ENCODE results near the gene CD1E.
"Not testable (repeated sequence)": the region's sequence is repeated elsewhere in the genome, so short reads cannot be mapped to it uniquely, and the experiment has no call there.

The CD1E gene

DNA sequence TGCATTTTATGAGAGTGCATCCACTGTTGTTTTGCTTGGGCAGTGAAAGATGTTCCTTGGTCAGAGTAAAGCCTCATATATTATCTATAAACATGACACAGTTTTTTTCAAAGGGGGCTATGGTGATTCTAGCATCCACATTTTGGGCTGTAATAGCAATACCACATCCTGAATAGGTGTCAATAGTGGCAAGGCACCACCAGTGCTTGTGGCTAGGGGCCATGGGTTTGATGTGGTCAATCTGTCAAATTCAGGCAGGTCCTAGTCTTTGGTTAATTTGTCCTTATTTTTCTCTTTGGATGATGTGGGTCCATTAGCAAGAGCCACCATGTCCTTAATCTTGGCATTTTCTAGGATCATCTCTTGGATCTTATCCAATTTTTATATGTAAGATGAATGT is 13.1 kb downstream of the CD1E start:
- DNase-seq (ENCODE audit: insufficient read length) (no peak), FAIRE-seq (no peak)
- TF ChIP-seq POLR2A (IDR thresholded peaks at IDR 0.05; ENCODE audit: low read depth, low read length): no peak
- no peak for TF ChIP-seq POLR2AphosphoS5 (IDR thresholded peaks at IDR 0.05; ENCODE audit: low read depth, low read length)
- TF ChIP-seq TAF1 (IDR thresholded peaks at IDR 0.05; ENCODE audit: borderline replicate concordance, low read depth, low read length): no peak

DNA sequence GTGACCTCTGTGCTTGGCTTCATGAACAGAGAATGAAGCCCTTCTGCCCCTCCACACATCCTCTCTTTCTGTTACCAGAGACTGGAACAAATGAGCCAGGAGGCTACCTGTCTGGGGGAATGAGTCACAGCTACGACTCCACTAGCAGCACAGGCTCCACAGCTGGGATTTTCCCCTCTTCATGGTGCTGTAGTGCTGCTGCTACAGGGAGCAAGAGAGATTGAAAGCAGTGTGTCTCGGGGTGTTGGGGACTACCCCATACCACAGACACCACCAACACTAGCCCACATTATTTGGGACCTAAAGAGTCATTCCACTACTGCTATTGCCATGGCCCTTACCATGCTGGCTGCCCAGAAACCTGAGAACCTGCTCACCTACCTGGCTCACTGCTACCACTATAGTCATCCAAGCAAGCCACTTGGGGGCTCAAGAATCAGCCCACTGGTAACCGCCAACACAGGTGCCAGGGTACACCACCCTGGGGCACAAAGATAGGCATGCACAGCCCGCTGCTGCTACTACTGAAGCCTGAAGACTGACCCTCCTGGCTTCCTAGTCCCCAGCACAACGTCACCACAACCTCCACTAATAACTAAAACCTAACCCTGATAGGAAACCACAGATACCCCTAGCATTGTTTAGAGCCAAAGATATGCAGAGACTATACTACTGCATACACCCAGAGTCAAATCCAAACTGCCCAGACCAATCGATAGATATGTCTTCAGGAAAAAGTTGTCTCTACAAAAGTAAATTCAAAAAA is 17.7 kb downstream of the CD1E start:
- DNase-seq (ENCODE audit: insufficient read length): no peak
- FAIRE-seq: peak; percentile 64
- TF ChIP-seq TAF1 (IDR thresholded peaks at IDR 0.05; ENCODE audit: borderline replicate concordance, low read depth, low read length) (no peak), POLR2A (IDR thresholded peaks at IDR 0.05; ENCODE audit: low read depth, low read length) (no peak), POLR2AphosphoS5 (IDR thresholded peaks at IDR 0.05; ENCODE audit: low read depth, low read length) (no peak)

DNA sequence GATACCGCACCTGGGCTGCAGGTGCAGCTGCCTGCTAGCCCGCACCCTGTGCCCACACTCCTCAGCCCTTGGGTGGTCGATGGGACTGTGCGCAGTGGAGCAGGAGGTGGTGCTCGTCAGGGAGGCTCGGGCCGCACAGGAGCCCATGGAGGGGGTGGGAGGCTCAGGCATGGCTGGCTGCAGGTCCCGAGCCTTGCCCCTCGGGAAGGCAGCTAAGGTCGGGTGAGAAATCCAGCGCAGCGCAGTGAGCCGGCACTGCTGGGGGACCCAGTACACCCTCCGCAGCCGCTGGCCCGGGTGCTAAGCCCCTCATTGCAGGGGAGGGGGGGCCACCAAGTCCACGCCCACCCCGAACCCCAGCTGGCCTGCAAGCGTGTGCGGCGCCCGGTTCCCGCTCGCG is 20.4 kb downstream of the CD1E start:
- not testable (repeated sequence) for FAIRE-seq; DNase-seq (ENCODE audit: insufficient read length)

DNA sequence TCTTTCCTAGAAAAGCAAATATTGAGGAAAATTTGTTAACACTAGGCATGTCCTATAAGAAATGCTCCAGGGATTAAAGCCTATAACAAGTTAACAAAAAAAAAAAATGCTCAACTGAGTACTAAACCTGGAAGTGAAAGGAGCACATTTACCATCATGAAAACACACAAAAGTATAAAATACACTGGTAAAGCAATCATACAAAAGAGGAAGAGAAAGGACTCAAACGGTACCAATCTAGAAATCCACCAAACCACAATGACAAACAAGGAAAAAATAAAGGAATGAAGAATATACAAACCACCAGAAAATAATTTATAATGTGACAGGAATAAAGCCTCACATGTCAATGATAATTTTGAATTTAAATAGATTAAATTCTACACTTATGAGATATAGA is 21.2 kb downstream of the CD1E start:
- TF ChIP-seq POLR2AphosphoS5 (IDR thresholded peaks at IDR 0.05; ENCODE audit: low read depth, low read length) (no peak), TAF1 (IDR thresholded peaks at IDR 0.05; ENCODE audit: borderline replicate concordance, low read depth, low read length) (no peak), POLR2A (IDR thresholded peaks at IDR 0.05; ENCODE audit: low read depth, low read length) (no peak)
- DNase-seq (ENCODE audit: insufficient read length) (no peak), FAIRE-seq (no peak)

DNA sequence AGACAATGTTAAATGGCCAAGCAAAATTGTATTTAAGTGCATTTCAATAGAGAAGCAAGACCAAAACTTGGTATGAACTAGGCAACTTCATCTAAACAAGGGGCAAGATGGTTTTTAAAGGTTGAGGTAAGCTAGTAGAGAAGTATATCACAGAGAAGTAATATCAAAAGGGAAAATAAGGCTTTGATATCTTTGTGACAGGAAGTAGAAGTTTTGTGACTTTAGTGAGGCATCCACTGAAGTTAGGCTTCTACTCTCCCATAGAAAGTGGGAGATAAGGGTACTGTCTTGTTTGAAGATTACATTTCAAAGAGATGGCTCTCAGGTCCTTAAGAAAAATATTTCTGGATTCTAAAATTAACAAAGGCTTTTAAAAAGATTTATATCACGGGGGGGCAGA is 36.6 kb downstream of the CD1E start:
- TF ChIP-seq POLR2A (IDR thresholded peaks at IDR 0.05; ENCODE audit: low read depth, low read length) (no peak), POLR2AphosphoS5 (IDR thresholded peaks at IDR 0.05; ENCODE audit: low read depth, low read length) (no peak), TAF1 (IDR thresholded peaks at IDR 0.05; ENCODE audit: borderline replicate concordance, low read depth, low read length) (no peak)
- DNase-seq (ENCODE audit: insufficient read length) (no peak), FAIRE-seq (no peak)

DNA sequence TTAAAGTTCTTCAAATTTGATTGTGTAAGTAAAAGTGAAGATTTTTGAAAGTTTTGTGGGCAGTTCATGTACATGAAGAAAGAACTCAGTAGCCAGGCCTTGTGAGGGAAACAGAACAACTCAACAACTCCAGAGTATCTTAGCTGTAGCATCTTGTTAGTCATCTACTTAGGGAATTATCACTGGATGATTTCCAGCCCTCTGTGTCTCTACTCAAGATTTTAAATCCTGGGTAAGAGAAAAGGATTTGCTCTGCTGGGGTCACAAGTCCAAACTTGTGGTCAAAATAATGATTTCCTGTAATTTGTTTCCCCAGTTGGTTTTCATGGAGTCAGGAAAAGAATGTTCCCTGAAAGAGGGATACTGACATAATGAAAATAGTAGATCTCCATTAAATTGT is 37.4 kb downstream of the CD1E start:
- no peak for DNase-seq (ENCODE audit: insufficient read length)
- TF ChIP-seq POLR2AphosphoS5 (IDR thresholded peaks at IDR 0.05; ENCODE audit: low read depth, low read length) (no peak), TAF1 (IDR thresholded peaks at IDR 0.05; ENCODE audit: borderline replicate concordance, low read depth, low read length) (no peak), POLR2A (IDR thresholded peaks at IDR 0.05; ENCODE audit: low read depth, low read length) (no peak)
- no peak for FAIRE-seq

DNA sequence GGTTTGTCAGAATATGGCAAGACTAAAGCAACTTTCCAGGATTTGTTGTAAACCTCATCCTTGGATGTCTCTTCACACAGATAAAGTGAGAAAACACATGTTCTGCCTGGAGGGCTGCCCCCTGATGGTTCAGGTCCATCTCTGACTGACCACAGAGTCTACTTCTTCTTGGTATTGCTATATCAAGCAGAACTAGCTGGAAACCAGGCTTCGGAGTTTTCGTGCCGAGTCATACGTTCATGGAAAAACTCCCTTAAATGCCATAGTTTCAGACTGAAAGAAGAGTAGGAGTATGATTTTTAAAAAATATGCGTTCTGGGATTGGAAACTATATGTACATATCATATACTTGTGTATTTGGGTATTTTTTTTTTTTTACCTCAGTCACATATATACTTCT is 39.8 kb downstream of the CD1E start:
- FAIRE-seq (no peak), DNase-seq (ENCODE audit: insufficient read length) (no peak)
- no peak for TF ChIP-seq POLR2AphosphoS5 (IDR thresholded peaks at IDR 0.05; ENCODE audit: low read depth, low read length)
- no peak for TF ChIP-seq TAF1 (IDR thresholded peaks at IDR 0.05; ENCODE audit: borderline replicate concordance, low read depth, low read length)
- no peak for TF ChIP-seq POLR2A (IDR thresholded peaks at IDR 0.05; ENCODE audit: low read depth, low read length)

DNA sequence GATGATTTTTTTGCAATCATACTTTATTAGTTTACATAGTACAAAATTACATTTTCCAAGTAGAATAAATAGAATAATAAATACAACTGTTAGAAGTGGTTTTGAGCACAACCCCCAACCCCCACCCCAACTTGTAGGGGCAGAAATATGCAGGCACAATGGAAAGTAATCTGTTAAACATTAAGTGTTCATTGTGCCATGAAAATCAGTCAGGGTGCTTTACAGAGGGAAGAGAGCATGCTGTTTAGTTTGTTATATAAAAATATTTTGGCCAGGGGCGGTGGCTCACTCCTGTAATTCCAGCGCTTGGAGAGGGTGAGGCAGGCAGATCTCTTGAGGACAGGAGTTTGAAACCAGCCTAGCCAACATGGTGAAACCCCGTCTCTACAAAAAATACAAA is 43.0 kb downstream of the CD1E start:
- DNase-seq (ENCODE audit: insufficient read length): no peak
- TF ChIP-seq TAF1 (IDR thresholded peaks at IDR 0.05; ENCODE audit: borderline replicate concordance, low read depth, low read length): no peak
- TF ChIP-seq POLR2A (IDR thresholded peaks at IDR 0.05; ENCODE audit: low read depth, low read length): no peak
- no peak for TF ChIP-seq POLR2AphosphoS5 (IDR thresholded peaks at IDR 0.05; ENCODE audit: low read depth, low read length)
- FAIRE-seq: no peak

DNA sequence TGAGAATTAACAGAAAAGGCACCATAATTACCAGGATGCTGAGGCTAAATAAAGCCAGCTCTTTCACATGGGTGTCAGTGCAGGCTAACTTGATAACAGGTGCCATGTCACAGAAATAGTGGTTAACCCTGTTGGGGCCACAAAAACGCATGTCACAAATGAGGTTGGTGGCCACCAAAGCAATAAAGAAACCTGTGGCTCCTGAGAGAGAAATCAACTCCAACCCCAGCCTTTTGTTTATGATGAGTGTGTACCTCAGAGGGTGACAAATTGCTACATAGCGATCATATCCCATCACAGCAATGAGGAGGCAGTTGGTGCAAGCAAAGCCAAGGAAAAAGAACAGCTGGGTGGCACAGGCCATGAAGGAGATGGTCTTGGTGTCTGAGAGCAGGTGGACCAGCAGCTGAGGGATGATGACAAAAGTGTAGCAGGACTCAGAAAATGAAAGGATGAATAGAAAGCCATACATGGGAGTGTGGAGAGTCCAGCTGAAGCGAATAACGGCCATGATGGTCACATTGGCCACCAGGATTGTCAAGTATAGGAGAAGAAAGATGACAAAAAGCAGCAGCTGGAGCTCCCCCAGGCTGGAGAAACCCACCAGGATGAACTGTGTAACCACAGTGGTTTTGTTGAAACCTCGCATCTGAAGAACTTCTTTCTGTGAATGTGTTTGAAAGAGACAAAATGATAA is 45.3 kb downstream of the CD1E start, which contains the start of gene OR10T2:
OR10T2 (minus strand) TSS at position 649 of the 697 bp plus-strand sequence; CDS start at position 649, 0 bp downstream.
- FAIRE-seq: no peak
- TF ChIP-seq POLR2A (IDR thresholded peaks at IDR 0.05; ENCODE audit: low read depth, low read length) (no peak), TAF1 (IDR thresholded peaks at IDR 0.05; ENCODE audit: borderline replicate concordance, low read depth, low read length) (no peak), POLR2AphosphoS5 (IDR thresholded peaks at IDR 0.05; ENCODE audit: low read depth, low read length) (no peak)
- no peak for DNase-seq (ENCODE audit: insufficient read length)

DNA sequence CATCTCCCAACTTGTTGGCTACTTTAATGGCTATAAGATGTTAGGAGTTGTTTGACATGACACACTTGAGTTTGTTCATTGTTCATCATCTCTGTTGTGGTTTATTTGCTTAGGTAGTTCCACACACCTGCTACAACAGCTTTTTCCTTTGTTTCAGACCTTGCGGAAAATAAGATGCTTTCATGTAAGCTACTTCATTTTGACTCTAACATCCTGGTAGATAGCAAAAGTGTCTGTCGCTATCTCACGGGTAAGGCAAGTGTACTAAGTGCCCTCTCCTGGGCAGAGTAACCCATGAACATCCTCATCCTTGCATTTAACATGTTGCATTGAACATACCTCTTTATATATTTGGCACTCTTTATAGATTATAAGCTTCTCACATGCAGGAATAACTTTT is 47.2 kb downstream of the CD1E start:
- no peak for TF ChIP-seq POLR2AphosphoS5 (IDR thresholded peaks at IDR 0.05; ENCODE audit: low read depth, low read length)
- no peak for TF ChIP-seq POLR2A (IDR thresholded peaks at IDR 0.05; ENCODE audit: low read depth, low read length)
- no peak for TF ChIP-seq TAF1 (IDR thresholded peaks at IDR 0.05; ENCODE audit: borderline replicate concordance, low read depth, low read length)
- no peak for FAIRE-seq
- no peak for DNase-seq (ENCODE audit: insufficient read length)

DNA sequence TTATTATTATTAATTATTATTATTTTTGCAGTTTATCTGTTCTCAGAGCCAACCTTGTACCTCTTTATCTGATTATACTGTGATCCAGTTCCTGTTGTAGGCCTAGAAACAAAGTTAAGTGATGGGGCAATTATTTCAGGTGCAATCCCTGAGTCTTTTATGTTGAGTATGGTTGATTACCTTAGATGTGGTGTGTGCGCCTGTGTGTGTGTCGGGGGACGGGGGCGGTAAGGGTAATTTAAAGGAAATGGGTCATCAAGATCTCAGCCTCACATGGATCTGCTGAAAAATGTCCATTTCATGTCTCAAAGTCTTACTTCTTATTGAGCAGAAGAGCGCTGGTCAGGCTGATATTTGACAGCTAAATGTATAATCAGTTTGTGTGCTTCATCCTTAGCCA is 53.4 kb downstream of the CD1E start:
- TF ChIP-seq POLR2AphosphoS5 (IDR thresholded peaks at IDR 0.05; ENCODE audit: low read depth, low read length): no peak
- no peak for TF ChIP-seq TAF1 (IDR thresholded peaks at IDR 0.05; ENCODE audit: borderline replicate concordance, low read depth, low read length)
- no peak for TF ChIP-seq POLR2A (IDR thresholded peaks at IDR 0.05; ENCODE audit: low read depth, low read length)
- FAIRE-seq (no peak), DNase-seq (ENCODE audit: insufficient read length) (no peak)
